IPS-15b (cell line): ENCODE measurements around the gene ADAM23.

Experiments
- H3K27me3 ChIP-seq: one replicate; pipeline ENCODE4 v1.6.1; 2013; ENCODE audit warnings: low read length; ENCODE audit not compliant: control insufficient read depth, insufficient read depth
- H3K36me3 ChIP-seq: one replicate; pipeline ENCODE4 v1.6.1; 2013; ENCODE audit warnings: low read length; ENCODE audit not compliant: control insufficient read depth, insufficient read depth
- H3K4me1 ChIP-seq: one replicate; pipeline ENCODE4 v1.6.1; 2013; ENCODE audit warnings: mild to moderate bottlenecking, low read length; ENCODE audit not compliant: control insufficient read depth, insufficient read depth
- H3K4me3 ChIP-seq: one replicate; pipeline ENCODE4 v1.5.1; 2013; ENCODE audit warnings: low read depth, low read length
- H3K9ac ChIP-seq: one replicate; pipeline ENCODE4 v1.6.1; 2013; ENCODE audit warnings: low read depth, mild to moderate bottlenecking, low read length
- H3K9me3 ChIP-seq: one replicate; pipeline ENCODE4 v1.6.1; 2013; ENCODE audit warnings: mild to moderate bottlenecking, low read length; ENCODE audit not compliant: control insufficient read depth, insufficient read depth

ADAM23 gene

DNA sequence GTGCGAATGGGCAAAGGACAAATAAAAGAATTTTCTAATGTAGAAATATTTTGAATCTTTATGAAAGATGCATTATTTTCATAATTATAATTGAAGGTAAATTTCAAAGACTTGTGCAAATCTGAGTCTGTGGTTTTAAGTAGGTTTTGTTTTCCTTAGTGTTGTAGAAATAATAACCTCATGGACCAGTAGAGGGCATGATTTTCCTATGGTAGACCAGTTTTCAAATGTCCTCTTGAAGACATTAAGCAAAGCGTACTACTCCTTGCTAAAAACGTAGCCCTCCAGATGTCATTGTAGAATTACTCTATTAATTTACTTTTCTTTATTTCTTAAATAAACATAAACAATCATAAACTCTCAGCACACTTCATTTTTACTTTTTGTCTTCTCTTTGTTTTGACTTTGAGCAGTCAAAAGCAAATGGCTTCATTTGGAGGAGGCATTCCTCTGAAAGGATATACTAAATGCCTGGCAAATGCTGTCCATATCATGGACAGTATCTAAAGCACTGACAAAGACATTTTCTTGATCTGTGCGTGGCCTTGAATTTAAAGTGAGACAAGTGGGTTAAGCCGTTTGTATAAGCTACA lies 113.1 kb downstream of the ADAM23 start:
- H3K36me3 ChIP-seq: no peaks in the 10 kb centered on the region
- H3K4me1 ChIP-seq: no peaks in the 10 kb centered on the region
- no peak overlapping the region for H3K9ac ChIP-seq
- H3K4me3 ChIP-seq: no peak overlapping the region
- H3K27me3 ChIP-seq: no peaks in the 10 kb centered on the region
- H3K9me3 ChIP-seq: no peaks in the 10 kb centered on the region

DNA sequence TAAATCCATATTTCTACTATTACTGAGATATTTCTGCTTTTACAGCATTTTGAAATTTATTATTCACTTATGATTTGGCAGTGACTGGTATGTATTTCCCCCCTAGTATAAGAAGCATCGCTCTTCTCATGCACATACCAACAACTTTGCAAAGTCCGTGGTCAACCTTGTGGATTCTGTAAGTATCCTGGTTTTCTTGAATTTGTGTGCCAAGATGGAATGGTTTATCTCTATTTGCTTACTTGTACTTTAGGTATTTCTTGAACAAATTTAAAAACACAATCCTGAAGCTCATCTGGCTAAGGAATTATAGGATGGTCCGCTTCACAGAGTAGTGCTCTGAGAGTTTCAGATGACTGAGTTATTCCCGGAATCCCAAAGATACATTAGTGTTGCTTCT lies 114.0 kb downstream of the ADAM23 start:
- no peaks in the 10 kb centered on the region for H3K4me1 ChIP-seq
- no peak overlapping the region for H3K9ac ChIP-seq
- no peaks in the 10 kb centered on the region for H3K9me3 ChIP-seq
- H3K36me3 ChIP-seq: no peaks in the 10 kb centered on the region
- no peak overlapping the region for H3K4me3 ChIP-seq
- no peaks in the 10 kb centered on the region for H3K27me3 ChIP-seq

DNA sequence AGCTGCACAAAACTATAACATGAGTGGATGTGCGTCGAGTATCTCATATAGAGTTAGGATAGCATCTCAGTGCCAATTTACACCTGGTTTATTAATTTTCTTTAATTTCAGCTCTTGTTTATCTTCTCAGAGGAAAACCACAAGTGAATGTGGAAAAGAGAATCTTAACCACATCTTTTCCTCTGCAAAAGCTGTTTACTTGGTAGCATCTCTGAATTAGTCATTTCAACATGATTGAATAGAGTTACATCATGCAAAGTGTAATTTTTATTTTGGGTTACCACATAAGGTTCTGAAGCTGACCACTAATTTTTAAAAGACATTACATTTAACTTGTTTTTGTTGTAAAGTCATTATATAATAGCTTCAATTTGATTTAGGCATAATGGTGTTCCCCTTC lies 115.2 kb downstream of the ADAM23 start:
- Histone ChIP-seq H3K4me3 (no peak overlapping the region), H3K36me3 (no peaks in the 10 kb centered on the region), H3K27me3 (no peaks in the 10 kb centered on the region), H3K9ac (no peak overlapping the region), H3K9me3 (no peaks in the 10 kb centered on the region), H3K4me1 (no peaks in the 10 kb centered on the region)

DNA sequence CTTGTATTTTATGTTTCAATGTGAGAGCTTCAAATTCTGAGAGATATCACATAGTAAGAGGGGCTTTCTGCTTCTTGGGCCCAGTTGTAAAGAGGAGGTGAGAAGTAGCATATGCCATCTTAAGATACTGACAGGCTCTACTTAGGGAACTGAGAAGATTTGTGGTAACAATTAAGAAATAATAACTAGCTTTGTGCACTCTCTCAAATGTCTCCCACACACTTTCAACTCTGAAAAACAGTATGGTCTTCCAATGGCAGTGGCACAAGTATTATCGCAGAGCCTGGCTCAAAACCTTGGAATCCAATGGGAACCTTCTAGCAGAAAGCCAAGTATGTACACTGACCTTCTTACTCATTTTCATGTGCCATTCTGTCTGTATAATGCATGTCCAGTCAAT lies 118.6 kb downstream of the ADAM23 start:
- H3K36me3 ChIP-seq: no peaks in the 10 kb centered on the region
- no peaks in the 10 kb centered on the region for H3K4me1 ChIP-seq
- H3K27me3 ChIP-seq: no peaks in the 10 kb centered on the region
- H3K9ac ChIP-seq: no peak overlapping the region
- H3K4me3 ChIP-seq: no peak overlapping the region
- no peaks in the 10 kb centered on the region for H3K9me3 ChIP-seq

DNA sequence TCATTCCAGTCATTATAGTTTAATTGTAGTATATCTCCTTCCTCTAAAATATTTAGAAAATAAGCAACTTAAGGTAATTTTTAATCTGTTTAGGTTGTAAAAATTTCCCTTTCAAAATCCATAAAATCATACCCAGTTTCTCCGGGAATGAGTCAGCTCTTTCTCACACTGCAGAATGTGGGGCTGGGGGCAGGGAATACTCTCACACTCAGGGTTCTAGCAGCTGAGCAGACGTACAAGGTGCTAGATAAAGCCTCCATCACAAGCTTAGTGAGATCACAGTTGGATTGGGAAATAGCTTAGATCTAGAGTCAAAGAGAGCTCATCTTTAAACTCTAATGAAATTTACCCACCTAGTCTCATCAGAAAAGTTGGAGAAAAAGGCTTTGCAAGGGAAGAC lies 119.0 kb downstream of the ADAM23 start:
- H3K27me3 ChIP-seq: no peaks in the 10 kb centered on the region
- no peak overlapping the region for H3K4me3 ChIP-seq
- no peaks in the 10 kb centered on the region for H3K9me3 ChIP-seq
- no peaks in the 10 kb centered on the region for H3K36me3 ChIP-seq
- no peaks in the 10 kb centered on the region for H3K4me1 ChIP-seq
- no peak overlapping the region for H3K9ac ChIP-seq

DNA sequence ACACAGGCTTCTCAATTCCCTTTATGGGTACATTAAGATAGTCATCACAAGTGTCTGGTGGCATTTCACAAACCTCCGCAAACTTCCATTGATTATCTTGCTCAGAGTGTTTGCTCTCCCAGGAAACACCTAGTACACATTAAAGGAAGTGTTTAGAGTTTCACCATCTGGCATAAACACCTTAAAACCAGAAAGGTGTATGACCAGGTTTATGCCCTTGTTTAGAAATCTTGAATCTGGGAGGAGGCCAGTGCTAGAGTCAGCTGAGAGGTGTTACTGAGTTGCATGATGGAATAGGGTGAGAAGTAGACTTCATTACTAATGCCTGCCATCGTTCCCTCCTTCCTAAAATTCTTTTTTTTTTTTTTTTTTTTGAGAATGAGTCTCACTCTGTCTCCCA lies 120.0 kb downstream of the ADAM23 start:
- Histone ChIP-seq H3K27me3 (no peaks in the 10 kb centered on the region), H3K4me3 (no peak overlapping the region), H3K4me1 (no peaks in the 10 kb centered on the region), H3K9ac (no peak overlapping the region), H3K36me3 (no peaks in the 10 kb centered on the region), H3K9me3 (no peaks in the 10 kb centered on the region)

DNA sequence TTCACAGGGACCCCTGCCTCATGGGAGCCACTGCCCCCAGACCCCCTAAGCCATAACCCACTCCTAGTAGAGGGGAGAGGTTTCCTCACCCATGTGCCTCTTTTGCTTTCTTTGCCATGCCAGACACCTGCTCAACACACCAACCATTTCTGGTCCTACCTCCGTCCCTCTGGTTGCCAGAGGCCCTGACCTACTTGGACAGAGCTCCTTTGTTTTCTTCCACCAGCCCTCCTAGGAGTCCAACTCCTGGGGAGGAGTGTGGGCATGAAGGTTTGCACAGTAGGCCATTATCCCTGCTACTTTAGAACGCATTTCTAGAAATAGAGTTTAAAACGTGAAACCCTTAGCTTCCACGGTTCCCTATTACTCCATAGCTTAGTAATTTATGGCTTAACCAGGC lies 122.3 kb downstream of the ADAM23 start:
- H3K4me3 ChIP-seq: no peak overlapping the region
- no peaks in the 10 kb centered on the region for H3K27me3 ChIP-seq
- no peaks in the 10 kb centered on the region for H3K4me1 ChIP-seq
- no peak overlapping the region for H3K9ac ChIP-seq
- H3K36me3 ChIP-seq: no peaks in the 10 kb centered on the region
- no peaks in the 10 kb centered on the region for H3K9me3 ChIP-seq

DNA sequence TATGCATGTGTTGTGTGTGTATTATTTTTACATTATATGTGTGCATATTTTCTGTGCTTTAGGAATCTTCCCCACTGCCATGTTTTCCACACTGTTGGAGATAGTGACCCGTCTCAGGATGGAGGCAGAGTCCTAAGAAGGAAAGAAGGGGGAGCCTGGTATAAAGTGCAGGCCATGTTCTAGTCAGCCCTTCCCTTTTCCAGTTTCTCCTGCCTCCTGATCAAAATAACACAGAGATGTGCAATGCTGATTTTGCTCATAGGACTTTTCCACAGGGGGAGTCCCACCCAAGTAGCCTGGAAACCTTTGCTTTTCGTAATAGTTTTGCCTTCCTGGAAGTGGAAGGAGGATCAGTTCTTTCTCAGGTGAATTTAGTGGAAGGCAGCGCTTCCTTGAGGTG lies 126.1 kb downstream of the ADAM23 start:
- Histone ChIP-seq H3K9me3 (no peaks in the 10 kb centered on the region), H3K4me1 (no peaks in the 10 kb centered on the region), H3K4me3 (no peak overlapping the region), H3K36me3 (no peaks in the 10 kb centered on the region), H3K9ac (no peak overlapping the region), H3K27me3 (no peaks in the 10 kb centered on the region)

DNA sequence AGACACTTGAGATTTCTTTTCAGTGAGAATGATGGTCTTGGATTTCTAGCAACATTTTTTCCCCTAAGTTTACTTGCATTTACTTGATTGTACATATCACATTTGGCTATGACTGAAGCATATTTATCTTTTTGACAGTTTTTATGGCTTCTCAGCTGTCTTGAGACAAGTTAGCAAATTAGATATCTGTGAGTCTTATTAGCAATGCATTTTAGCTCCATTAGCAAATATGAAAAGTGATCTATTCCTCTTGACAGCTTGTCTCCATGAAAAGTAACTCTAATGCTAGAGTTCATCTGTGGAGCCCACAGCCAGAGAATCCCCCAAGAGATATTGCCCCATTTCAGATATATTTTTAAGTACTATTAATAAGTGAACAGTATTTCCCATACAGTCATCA lies 126.9 kb downstream of the ADAM23 start:
- H3K9ac ChIP-seq: no peak overlapping the region
- H3K4me3 ChIP-seq: no peak overlapping the region
- H3K9me3 ChIP-seq: no peaks in the 10 kb centered on the region
- H3K36me3 ChIP-seq: no peaks in the 10 kb centered on the region
- no peaks in the 10 kb centered on the region for H3K27me3 ChIP-seq
- no peaks in the 10 kb centered on the region for H3K4me1 ChIP-seq

DNA sequence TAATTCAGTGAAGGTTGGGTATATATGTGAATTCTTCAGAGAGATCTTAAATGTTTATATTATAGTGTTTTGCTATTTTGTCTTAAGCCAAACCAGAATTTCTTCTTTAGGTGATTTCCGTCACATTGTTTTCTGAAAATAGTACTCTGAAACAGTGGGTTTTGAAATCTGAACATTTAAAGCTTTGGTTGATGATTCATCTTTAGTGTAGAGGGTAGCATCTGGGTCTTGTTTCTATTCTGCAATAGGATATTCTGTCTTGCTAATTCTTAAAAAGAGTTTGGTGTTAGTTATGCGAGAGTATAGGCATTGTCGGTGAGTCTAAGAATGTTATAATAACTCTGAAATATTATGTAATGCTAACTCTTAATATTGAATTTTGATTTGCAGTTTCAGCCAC lies 129.4 kb downstream of the ADAM23 start:
- Histone ChIP-seq H3K9ac (no peak overlapping the region), H3K4me3 (no peak overlapping the region), H3K36me3 (no peaks in the 10 kb centered on the region), H3K9me3 (no peaks in the 10 kb centered on the region), H3K4me1 (no peaks in the 10 kb centered on the region), H3K27me3 (no peaks in the 10 kb centered on the region)

DNA sequence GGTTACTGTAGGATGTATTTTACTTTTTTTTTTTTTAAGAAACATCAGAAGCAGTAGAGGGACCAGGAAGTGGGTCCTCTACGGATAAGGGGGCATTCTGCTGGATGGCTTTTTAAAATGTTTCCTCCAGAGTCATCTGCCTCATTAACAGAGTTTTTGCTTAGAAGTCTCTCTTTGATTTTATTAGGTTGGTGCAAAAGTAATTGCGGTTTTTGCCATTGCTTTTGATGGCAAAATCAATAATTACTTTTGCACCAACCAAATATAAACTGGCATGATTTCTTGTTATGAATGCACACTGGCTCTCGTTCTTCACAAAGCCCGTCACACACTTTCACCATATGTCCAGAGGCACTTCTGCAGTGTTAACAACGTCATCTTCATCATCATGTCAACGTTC lies 130.5 kb downstream of the ADAM23 start:
- no peak overlapping the region for H3K4me3 ChIP-seq
- no peaks in the 10 kb centered on the region for H3K27me3 ChIP-seq
- no peak overlapping the region for H3K9ac ChIP-seq
- no peaks in the 10 kb centered on the region for H3K9me3 ChIP-seq
- H3K36me3 ChIP-seq: no peaks in the 10 kb centered on the region
- no peaks in the 10 kb centered on the region for H3K4me1 ChIP-seq

DNA sequence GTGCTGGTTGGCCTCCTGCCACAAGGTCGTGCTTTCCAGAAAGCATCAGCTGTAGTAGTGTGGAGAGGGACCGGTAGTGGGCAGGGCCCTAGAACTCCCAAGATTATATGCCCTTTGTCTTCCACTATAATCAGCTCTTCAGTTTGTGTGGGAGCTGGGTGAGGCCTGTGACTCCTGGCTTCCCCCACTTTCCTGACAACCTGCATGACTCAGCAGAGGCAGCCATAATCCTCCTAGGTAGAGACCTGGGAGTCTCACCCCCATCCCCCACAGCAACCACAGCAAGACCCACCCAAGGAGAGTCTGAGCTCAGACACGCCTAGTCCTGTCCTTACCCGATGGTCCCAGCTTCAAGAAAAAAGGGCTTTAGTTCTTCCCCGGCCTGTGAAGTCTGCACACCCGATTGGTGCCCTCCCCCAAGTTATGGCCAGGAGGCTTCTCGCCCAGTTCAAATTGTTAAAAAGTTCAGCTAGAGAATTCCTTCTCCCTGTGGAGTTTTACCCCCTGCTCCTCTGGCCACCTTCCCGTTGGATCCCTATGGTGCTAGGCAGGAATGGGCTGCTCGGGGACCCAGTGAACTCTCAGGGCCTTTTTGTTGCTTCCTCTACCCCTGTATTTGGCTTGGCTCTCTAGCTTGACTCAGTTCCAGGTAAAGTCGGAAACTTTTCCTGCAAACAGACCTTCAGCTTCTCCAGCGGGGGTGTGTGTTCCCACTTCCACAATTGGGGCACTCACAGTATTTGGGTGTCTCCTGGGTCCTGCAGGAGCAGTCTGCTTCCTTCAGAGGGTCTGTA lies 141.2 kb downstream of the ADAM23 start:
- H3K4me3 ChIP-seq: no peak overlapping the region
- H3K9ac ChIP-seq: no peak overlapping the region

More for the DNA sequence above, 141.2 kb downstream of the ADAM23 start:
- Histone ChIP-seq H3K4me1 (peaks cover 4% of the 10 kb centered on the region), H3K36me3 (no peaks in the 10 kb centered on the region), H3K9me3 (no peaks in the 10 kb centered on the region), H3K27me3 (no peaks in the 10 kb centered on the region)
